ENCODE measurements around the gene PCDHA6.
"Not testable (repeated sequence)": the region's sequence is repeated elsewhere in the genome, so short reads cannot be mapped to it uniquely, and the experiment has no call there.

The PCDHA6 gene

DNA sequence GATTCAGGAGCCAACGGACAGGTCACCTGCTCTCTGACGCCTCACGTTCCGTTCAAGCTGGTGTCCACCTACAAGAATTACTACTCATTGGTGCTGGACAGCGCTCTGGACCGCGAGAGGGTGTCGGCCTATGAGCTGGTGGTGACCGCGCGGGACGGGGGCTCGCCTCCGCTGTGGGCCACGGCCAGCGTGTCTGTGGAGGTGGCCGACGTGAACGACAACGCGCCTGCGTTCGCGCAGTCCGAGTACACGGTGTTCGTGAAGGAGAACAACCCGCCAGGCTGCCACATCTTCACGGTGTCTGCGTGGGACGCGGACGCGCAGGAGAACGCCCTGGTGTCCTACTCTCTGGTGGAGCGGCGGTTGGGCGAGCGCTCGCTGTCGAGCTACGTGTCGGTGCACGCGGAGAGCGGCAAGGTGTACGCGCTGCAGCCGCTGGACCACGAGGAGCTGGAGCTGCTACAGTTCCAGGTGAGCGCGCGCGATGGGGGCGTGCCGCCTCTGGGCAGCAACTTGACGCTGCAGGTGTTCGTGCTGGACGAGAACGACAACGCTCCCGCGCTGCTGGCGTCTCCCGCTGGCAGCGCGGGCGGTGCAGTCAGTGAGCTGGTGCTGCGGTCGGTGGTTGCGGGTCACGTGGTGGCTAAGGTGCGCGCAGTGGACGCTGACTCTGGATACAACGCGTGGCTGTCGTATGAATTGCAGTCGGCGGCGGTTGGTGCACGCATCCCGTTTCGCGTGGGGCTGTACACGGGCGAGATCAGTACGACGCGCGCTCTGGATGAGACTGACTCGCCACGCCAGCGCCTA, 29.6 kb downstream of the PCDHA6 start:
- DNase-seq (ENCODE audit: low read depth in 2 of 2): no peak

DNA sequence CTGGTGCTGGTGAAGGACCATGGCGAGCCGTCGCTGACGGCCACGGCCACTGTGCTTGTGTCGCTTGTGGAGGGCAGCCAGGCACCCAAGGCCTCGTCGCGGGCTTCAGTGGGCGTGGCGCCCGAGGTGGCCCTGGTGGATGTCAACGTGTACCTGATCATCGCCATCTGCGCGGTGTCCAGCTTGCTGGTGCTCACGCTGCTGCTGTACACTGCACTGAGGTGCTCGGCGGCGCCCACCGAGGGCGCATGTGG, 30.2 kb downstream of the PCDHA6 start:
- no peak for DNase-seq (ENCODE audit: low read depth in 2 of 2)

- no peak for DNase-seq (ENCODE audit: low read depth in 2 of 2)
Observed at GRCh38 chr5:140862441-140863295, 34.9 kb downstream of the PCDHA6 start.

DNA sequence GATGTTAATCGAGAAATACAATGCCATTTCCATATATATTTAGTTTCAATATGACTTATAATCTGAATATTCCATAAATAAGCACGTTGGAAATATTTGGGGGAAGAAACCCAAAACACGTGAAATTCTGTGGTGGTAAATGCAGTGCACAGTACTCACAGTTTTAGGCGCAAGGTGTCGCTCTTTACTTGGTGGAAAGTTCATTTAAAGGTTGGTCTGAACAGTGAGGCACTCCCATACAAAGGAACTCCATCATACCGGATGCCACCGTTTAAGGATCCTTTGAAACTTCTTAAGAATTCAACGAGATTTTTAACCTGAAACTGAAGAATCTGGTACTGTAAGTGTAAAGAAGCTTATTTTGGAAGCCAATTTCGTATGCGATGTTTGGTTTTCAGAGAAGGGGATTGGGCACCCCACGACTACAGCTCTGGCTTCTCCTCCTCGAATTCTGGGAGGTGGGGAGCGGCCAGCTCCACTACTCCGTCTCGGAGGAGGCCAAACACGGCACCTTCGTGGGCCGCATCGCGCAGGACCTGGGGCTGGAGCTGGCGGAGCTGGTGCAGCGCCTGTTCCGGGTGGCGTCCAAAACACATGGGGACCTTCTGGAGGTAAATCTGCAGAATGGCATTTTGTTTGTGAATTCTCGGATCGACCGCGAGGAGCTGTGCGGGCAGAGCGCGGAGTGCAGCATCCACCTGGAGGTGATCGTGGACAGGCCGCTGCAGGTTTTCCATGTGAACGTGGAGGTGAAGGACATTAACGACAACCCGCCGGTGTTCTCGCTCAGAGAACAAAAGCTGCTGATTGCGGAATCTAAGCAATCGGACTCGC, 41.2 kb downstream of the PCDHA6 start, which contains the start of gene PCDHA11:
PCDHA11 (plus strand) TSS at position 237 of the 834 bp plus-strand sequence; CDS start at position 384, 147 bp downstream.
- no peak for DNase-seq (ENCODE audit: low read depth in 2 of 2)

GRCh38 chr5:140869555-140869886, 41.8 kb downstream of the PCDHA6 start:
- DNase-seq (ENCODE audit: low read depth in 2 of 2): no peak

DNA sequence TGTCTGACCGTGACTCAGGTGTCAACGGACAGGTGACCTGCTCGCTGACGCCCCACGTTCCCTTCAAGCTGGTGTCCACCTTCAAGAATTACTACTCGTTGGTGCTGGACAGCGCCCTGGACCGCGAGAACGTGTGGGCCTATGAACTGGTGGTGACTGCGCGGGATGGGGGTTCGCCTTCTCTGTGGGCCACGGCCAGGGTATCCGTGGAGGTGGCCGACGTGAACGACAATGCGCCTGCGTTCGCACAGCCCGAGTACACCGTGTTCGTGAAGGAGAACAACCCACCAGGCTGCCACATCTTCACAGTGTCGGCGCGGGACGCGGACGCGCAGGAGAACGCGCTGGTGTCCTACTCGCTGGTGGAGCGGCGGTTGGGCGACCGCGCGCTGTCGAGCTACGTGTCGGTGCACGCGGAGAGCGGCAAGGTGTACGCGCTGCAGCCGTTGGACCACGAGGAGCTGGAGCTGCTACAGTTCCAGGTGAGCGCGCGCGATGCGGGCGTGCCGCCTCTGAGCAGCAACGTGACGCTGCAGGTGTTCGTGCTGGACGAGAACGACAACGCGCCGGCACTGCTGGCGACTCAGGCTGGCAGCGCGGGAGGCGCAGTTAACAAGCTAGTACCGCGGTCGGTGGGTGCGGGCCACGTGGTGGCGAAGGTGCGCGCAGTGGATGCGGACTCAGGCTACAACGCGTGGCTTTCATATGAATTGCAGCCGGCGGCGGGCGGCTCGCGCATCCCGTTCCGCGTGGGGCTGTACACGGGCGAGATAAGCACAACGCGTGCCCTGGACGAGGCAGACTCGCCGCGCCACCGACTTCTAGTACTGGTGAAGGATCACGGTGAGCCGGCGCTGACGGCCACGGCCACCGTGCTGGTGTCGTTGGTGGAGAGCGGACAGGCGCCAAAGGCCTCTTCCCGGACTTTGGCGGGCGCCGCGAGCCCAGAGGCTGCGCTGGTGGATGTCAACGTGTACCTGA, 42.8 kb downstream of the PCDHA6 start:
- no peak for DNase-seq (ENCODE audit: low read depth in 2 of 2)

GRCh38 chr5:140875085-140876065, 47.6 kb downstream of the PCDHA6 start, which contains the start of gene PCDHA12:
Gene PCDHA12, plus strand, starts transcription at chr5:140875308. Its CDS starts 165 bp downstream, at chr5:140875473.
- DNase-seq (ENCODE audit: low read depth in 2 of 2): no peak

DNA sequence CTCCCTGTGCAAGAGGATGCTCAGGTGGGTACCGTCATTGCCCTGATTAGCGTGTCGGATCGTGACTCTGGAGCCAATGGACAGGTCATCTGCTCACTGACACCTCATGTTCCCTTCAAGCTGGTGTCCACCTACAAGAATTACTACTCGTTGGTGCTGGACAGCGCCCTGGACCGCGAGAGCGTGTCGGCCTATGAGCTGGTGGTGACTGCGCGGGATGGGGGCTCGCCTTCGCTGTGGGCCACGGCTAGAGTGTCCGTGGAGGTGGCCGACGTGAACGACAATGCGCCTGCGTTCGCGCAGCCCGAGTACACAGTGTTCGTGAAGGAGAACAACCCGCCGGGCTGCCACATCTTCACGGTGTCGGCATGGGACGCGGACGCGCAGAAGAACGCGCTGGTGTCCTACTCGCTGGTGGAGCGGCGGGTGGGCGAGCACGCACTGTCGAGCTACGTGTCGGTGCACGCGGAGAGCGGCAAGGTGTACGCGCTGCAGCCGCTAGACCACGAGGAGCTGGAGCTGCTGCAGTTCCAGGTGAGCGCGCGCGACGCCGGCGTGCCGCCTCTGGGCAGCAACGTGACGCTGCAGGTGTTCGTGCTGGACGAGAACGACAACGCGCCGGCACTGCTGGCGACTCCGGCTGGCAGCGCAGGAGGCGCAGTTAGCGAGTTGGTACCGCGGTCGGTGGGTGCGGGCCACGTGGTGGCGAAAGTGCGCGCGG, 48.9 kb downstream of the PCDHA6 start:
- not testable (repeated sequence) for DNase-seq (ENCODE audit: low read depth in 2 of 2)

DNA sequence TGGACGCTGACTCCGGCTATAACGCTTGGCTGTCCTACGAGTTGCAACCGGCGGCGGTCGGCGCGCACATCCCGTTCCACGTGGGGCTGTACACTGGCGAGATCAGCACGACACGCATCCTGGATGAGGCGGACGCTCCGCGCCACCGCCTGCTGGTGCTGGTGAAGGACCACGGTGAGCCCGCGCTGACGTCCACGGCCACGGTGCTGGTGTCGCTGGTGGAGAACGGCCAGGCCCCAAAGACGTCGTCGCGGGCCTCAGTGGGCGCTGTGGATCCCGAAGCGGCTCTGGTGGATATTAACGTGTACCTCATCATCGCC, 49.5 kb downstream of the PCDHA6 start:
- no peak for DNase-seq (ENCODE audit: low read depth in 2 of 2)
